Karpas-422 (cell line): ENCODE measurements around the gene NANOS1. TPM values are rescaled to one million over a fixed set of nuclear protein-coding genes. Genes with fewer than 3 reads are reported as not detected.

Experiments used
- DNase-seq: peaks from one replicate; pipeline ENCODE4 v3.0.0-alpha.2; 2015
- H2AFZ ChIP-seq: fragments of 200-600 bp; sonication (generic); 2 replicates; pipeline ENCODE4 v1.6.1; 2014; ENCODE audit warnings: antibody characterized with exemption, low read length, mixed read lengths
- H3K27ac ChIP-seq: fragments of 200-600 bp; sonication (generic); 2 replicates; pipeline ENCODE4 v1.5.1; 2014; ENCODE audit warnings: mild to moderate bottlenecking, low read length, moderate library complexity
- H3K27me3 ChIP-seq: fragments of 200-600 bp; sonication (generic); 2 replicates; pipeline ENCODE4 v1.6.1; 2014; ENCODE audit warnings: low read length, mixed read lengths
- H3K36me3 ChIP-seq: fragments of 200-600 bp; sonication (generic); 2 replicates; pipeline ENCODE4 v1.6.1; 2014; ENCODE audit warnings: low read length, mixed read lengths; ENCODE audit not compliant: insufficient read depth
- H3K4me1 ChIP-seq: fragments of 200-600 bp; sonication (generic); 2 replicates; pipeline ENCODE4 v1.6.1; 2014; ENCODE audit warnings: mild to moderate bottlenecking, low read length, mixed read lengths
- H3K4me2 ChIP-seq: fragments of 200-600 bp; sonication (generic); 2 replicates; pipeline ENCODE4 v1.6.1; 2014; ENCODE audit warnings: low read length, low read depth, mild to moderate bottlenecking; ENCODE audit not compliant: poor library complexity, severe bottlenecking
- H3K4me3 ChIP-seq: fragments of 200-600 bp; sonication (generic); 2 replicates; pipeline ENCODE4 v1.5.1; 2014; ENCODE audit warnings: mild to moderate bottlenecking, antibody characterized with exemption, low read length, mixed read lengths
- H3K79me2 ChIP-seq: fragments of 200-600 bp; sonication (generic); 2 replicates; pipeline ENCODE4 v1.6.1; 2014; ENCODE audit warnings: mild to moderate bottlenecking, low read length, mixed read lengths
- H3K9ac ChIP-seq: fragments of 200-600 bp; sonication (generic); 2 replicates; pipeline ENCODE4 v1.6.0; 2014; ENCODE audit warnings: low read length
- H3K9me2 ChIP-seq: fragments of 200-600 bp; sonication (generic), shearing (Covaris generic); replicated peaks from 2 replicates; pipeline ENCODE4 v1.6.0; 2014; ENCODE audit warnings: mild to moderate bottlenecking, low read length, moderate library complexity; ENCODE audit not compliant: insufficient read depth
- H3K9me3 ChIP-seq: fragments of 300-700, 200-600 bp; sonication (generic); 2 replicates; pipeline ENCODE4 v1.6.1; 2014; ENCODE audit warnings: low read length, mixed read lengths
- H4K20me1 ChIP-seq: fragments of 200-600 bp; sonication (generic); 2 replicates; pipeline ENCODE4 v1.6.1; 2014; ENCODE audit warnings: mild to moderate bottlenecking, antibody characterized with exemption, low read length, low read depth; ENCODE audit not compliant: insufficient read depth
- total RNA-seq: library from RNA; depleted of rRNA; stranded (reverse); fragments of >200 nt; shearing (Covaris generic); gene quantifications from 2 replicates; pipeline ENCODE4 v1.2.3, GENCODE V29; 2014; ENCODE audit warnings: low replicate concordance

NANOS1 gene
- total RNA-seq, 1 experiment from 2014 or later, result 1.6 TPM

- no peaks in the 10 kb centered on the region for H3K9me3 ChIP-seq
- H4K20me1 ChIP-seq, result peaks cover 25% of the 10 kb centered on the region
- peaks cover 5% of the 10 kb centered on the region for H3K79me2 ChIP-seq
- peak overlapping the region; percentile 71 for H3K9ac ChIP-seq
- no peaks in the 10 kb centered on the region for H3K9me2 ChIP-seq
- peaks cover 21% of the 10 kb centered on the region for H3K36me3 ChIP-seq
- H2AFZ ChIP-seq, result no peak overlapping the region
- H3K4me3 ChIP-seq, result peak overlapping the region; percentile 59
- DNase-seq, result no peak
- peak overlapping the region; percentile 62 for H3K27ac ChIP-seq
- peaks cover 49% of the 10 kb centered on the region for H3K4me1 ChIP-seq
- H3K27me3 ChIP-seq, result no peaks in the 10 kb centered on the region
- peak overlapping the region; percentile 78 for H3K4me2 ChIP-seq
Measured at GRCh38 chr10:119031496-119032059, 2.1 kb downstream of the NANOS1 start.

GRCh38 chr10:119039161-119039560, 9.6 kb downstream of the NANOS1 start:
- H3K9ac ChIP-seq, result no peak overlapping the region
- no peak for DNase-seq
- peaks cover 29% of the 10 kb centered on the region for H3K79me2 ChIP-seq
- peaks cover 31% of the 10 kb centered on the region for H4K20me1 ChIP-seq
- no peak overlapping the region for H3K27ac ChIP-seq
- H2AFZ ChIP-seq, result no peak overlapping the region
- no peaks in the 10 kb centered on the region for H3K27me3 ChIP-seq
- H3K9me2 ChIP-seq, result no peaks in the 10 kb centered on the region
- no peaks in the 10 kb centered on the region for H3K9me3 ChIP-seq
- H3K4me2 ChIP-seq, result no peak overlapping the region
- H3K36me3 ChIP-seq, result peaks cover 62% of the 10 kb centered on the region; the same call in 1 of the 2 replicates
- H3K4me3 ChIP-seq, result no peak overlapping the region
- peaks cover 30% of the 10 kb centered on the region for H3K4me1 ChIP-seq

- Histone ChIP-seq H3K9ac (no peak overlapping the region), H3K4me2 (no peak overlapping the region), H3K36me3 (peaks cover 75% of the 10 kb centered on the region), H3K79me2 (peaks cover 48% of the 10 kb centered on the region), H3K4me3 (no peak overlapping the region), H3K4me1 (peaks cover 23% of the 10 kb centered on the region), H3K9me3 (no peaks in the 10 kb centered on the region), H2AFZ (no peak overlapping the region), H3K9me2 (no peaks in the 10 kb centered on the region), H3K27me3 (no peaks in the 10 kb centered on the region), H4K20me1 (peaks cover 40% of the 10 kb centered on the region), H3K27ac (no peak overlapping the region)
- DNase-seq, result peak; percentile 61
Measured at GRCh38 chr10:119041326-119041725, 11.8 kb downstream of the NANOS1 start.

- Histone ChIP-seq H3K79me2 (peaks cover 56% of the 10 kb centered on the region), H3K4me3 (no peak overlapping the region), H4K20me1 (peaks cover 38% of the 10 kb centered on the region), H3K36me3 (peaks cover 73% of the 10 kb centered on the region), H3K9me3 (no peaks in the 10 kb centered on the region), H3K27me3 (no peaks in the 10 kb centered on the region), H3K27ac (no peak overlapping the region), H2AFZ (no peak overlapping the region), H3K4me1 (peaks cover 23% of the 10 kb centered on the region), H3K4me2 (no peak overlapping the region), H3K9me2 (no peaks in the 10 kb centered on the region), H3K9ac (no peak overlapping the region)
- DNase-seq, result no peak
Measured at GRCh38 chr10:119042169-119042568, 12.7 kb downstream of the NANOS1 start.

GRCh38 chr10:119045561-119045960, 16.0 kb downstream of the NANOS1 start:
- peaks cover 57% of the 10 kb centered on the region for H3K4me1 ChIP-seq
- H3K36me3 ChIP-seq, result peaks cover 77% of the 10 kb centered on the region
- no peaks in the 10 kb centered on the region for H3K9me2 ChIP-seq
- H3K4me3 ChIP-seq, result no peak overlapping the region
- no peaks in the 10 kb centered on the region for H3K27me3 ChIP-seq
- no peak overlapping the region for H2AFZ ChIP-seq
- no peak overlapping the region for H3K9ac ChIP-seq
- H3K9me3 ChIP-seq, result no peaks in the 10 kb centered on the region
- H3K79me2 ChIP-seq, result peaks cover 79% of the 10 kb centered on the region
- DNase-seq, result no peak
- peaks cover 40% of the 10 kb centered on the region for H4K20me1 ChIP-seq
- no peak overlapping the region for H3K4me2 ChIP-seq
- no peak overlapping the region for H3K27ac ChIP-seq

- no peaks in the 10 kb centered on the region for H3K9me3 ChIP-seq
- no peak overlapping the region for H2AFZ ChIP-seq
- peak overlapping the region; percentile 80 for H3K27ac ChIP-seq
- peak overlapping the region; percentile 61 for H3K4me2 ChIP-seq
- no peak overlapping the region for H3K4me3 ChIP-seq
- H3K79me2 ChIP-seq, result peaks cover 95% of the 10 kb centered on the region
- peaks cover 50% of the 10 kb centered on the region for H3K4me1 ChIP-seq
- H3K9me2 ChIP-seq, result no peaks in the 10 kb centered on the region
- peaks cover 90% of the 10 kb centered on the region for H3K36me3 ChIP-seq
- no peak overlapping the region; the same call in 1 of the 2 replicates for H3K9ac ChIP-seq
- DNase-seq, result peak; percentile 74
- peaks cover 59% of the 10 kb centered on the region for H4K20me1 ChIP-seq
- no peaks in the 10 kb centered on the region for H3K27me3 ChIP-seq
Measured at GRCh38 chr10:119049361-119049760, 19.8 kb downstream of the NANOS1 start.

GRCh38 chr10:119049777-119050176, 20.3 kb downstream of the NANOS1 start:
- H3K4me3 ChIP-seq, result peak overlapping the region; percentile 47
- peaks cover 50% of the 10 kb centered on the region for H3K4me1 ChIP-seq
- no peaks in the 10 kb centered on the region for H3K9me3 ChIP-seq
- H3K9me2 ChIP-seq, result no peaks in the 10 kb centered on the region
- no peak overlapping the region for H2AFZ ChIP-seq
- peaks cover 88% of the 10 kb centered on the region for H3K36me3 ChIP-seq
- peak overlapping the region; percentile 61 for H3K4me2 ChIP-seq
- DNase-seq, result no peak
- H3K27me3 ChIP-seq, result no peaks in the 10 kb centered on the region
- no peak overlapping the region; the same call in 1 of the 2 replicates for H3K9ac ChIP-seq
- peak overlapping the region; percentile 80 for H3K27ac ChIP-seq
- peaks cover 95% of the 10 kb centered on the region for H3K79me2 ChIP-seq
- peaks cover 59% of the 10 kb centered on the region for H4K20me1 ChIP-seq

GRCh38 chr10:119051775-119052174, 22.3 kb downstream of the NANOS1 start:
- H3K9ac ChIP-seq, result no peak overlapping the region
- H3K79me2 ChIP-seq, result peaks cover 92% of the 10 kb centered on the region
- H3K9me2 ChIP-seq, result no peaks in the 10 kb centered on the region
- no peaks in the 10 kb centered on the region for H3K27me3 ChIP-seq
- peaks cover 43% of the 10 kb centered on the region for H4K20me1 ChIP-seq
- H3K4me2 ChIP-seq, result no peak overlapping the region
- DNase-seq, result no peak
- H3K9me3 ChIP-seq, result no peaks in the 10 kb centered on the region
- no peak overlapping the region for H3K4me3 ChIP-seq
- peaks cover 86% of the 10 kb centered on the region for H3K36me3 ChIP-seq
- peaks cover 50% of the 10 kb centered on the region for H3K4me1 ChIP-seq
- no peak overlapping the region for H2AFZ ChIP-seq
- no peak overlapping the region; the same call in 1 of the 2 replicates for H3K27ac ChIP-seq
